ENCODE results near the gene ZBTB20. TPM values are rescaled to one million over a fixed set of nuclear protein-coding genes. Genes with fewer than 3 reads are reported as not detected.

The ZBTB20 gene
- total RNA-seq, 4 donors from 2014 or later, result 4.1 to 41.8 (median 11.6) TPM

DNA sequence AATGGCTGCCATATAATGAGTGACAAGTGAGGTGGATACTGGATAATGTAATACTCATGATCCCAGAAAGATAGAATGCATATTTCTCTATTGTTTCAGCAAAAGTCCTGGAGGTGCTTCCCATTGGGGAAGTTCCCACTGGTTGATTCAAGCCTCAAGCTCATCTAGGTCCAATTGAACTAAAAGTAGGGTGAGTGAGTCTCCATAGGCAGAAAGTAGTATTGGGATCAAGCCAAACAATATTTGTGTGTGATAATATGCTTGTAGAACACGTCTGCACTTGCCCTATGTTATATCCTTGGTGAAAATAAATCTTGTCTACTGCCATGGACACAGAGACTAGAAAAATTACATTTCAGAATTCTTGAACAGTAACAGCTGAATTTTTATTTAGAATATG is 14.8 kb upstream of the ZBTB20 start:
- Histone ChIP-seq H3K9me3 (no peaks in the 10 kb centered on the region), H3K4me3 (no peak overlapping the region), H3K27me3 (no peaks in the 10 kb centered on the region), H3K4me1 (no peaks in the 10 kb centered on the region), H3K36me3 (no peaks in the 10 kb centered on the region), H3K27ac (no peak overlapping the region)
- no peak for DNase-seq
- intact Hi-C loops (cut with DNase I), result no loop called here
- TF ChIP-seq POLR2A (IDR thresholded peaks at IDR 0.05) (no peak), CTCF (IDR thresholded peaks at IDR 0.05) (no peak)
- 35 to 53% methylated on average over 1 of the region's 1 CpG for WGBS, 2 donors

GRCh38 chr3:115161168-115161834 is 14.2 kb upstream of the ZBTB20 start:
- Histone ChIP-seq H3K4me3 (no peak overlapping the region), H3K27ac (no peak overlapping the region), H3K9me3 (no peaks in the 10 kb centered on the region), H3K4me1 (no peaks in the 10 kb centered on the region), H3K36me3 (no peaks in the 10 kb centered on the region), H3K27me3 (no peaks in the 10 kb centered on the region)
- no peak for DNase-seq
- WGBS, 2 donors, result 96 to 97% methylated on average over 4 of the region's 4 CpGs
- intact Hi-C loops (cut with DNase I), result no loop called here
- TF ChIP-seq POLR2A (IDR thresholded peaks at IDR 0.05) (no peak), CTCF (IDR thresholded peaks at IDR 0.05) (no peak)

DNA sequence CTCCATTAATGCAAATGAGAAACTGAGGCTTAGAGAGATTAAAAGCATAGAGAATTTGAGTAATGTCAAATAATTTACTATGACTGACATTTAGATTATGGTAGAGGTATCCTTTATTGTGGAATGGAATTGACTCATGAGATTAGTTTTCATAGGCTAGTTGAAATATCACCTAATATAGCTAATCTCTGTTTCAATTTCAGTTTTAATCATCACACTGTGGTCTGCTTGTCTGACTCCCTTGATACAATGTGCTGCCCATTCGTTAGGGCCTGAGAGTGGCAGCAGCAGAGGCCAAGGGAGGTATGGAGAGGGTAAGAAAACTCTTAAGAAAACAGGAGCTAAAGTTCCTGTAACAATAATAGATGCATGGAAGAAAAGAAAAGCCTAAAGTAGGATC is 13.2 kb upstream of the ZBTB20 start:
- intact Hi-C loops (cut with DNase I), result no loop called here
- Histone ChIP-seq H3K4me1 (no peaks in the 10 kb centered on the region), H3K27ac (no peak overlapping the region), H3K27me3 (no peaks in the 10 kb centered on the region), H3K9me3 (no peaks in the 10 kb centered on the region), H3K4me3 (no peak overlapping the region), H3K36me3 (no peaks in the 10 kb centered on the region)
- 71 to 76% methylated on average over 1 of the region's 1 CpG for WGBS, 2 donors
- no peak for DNase-seq
- no peak for TF ChIP-seq CTCF (IDR thresholded peaks at IDR 0.05)
- no peak for TF ChIP-seq POLR2A (IDR thresholded peaks at IDR 0.05)

DNA sequence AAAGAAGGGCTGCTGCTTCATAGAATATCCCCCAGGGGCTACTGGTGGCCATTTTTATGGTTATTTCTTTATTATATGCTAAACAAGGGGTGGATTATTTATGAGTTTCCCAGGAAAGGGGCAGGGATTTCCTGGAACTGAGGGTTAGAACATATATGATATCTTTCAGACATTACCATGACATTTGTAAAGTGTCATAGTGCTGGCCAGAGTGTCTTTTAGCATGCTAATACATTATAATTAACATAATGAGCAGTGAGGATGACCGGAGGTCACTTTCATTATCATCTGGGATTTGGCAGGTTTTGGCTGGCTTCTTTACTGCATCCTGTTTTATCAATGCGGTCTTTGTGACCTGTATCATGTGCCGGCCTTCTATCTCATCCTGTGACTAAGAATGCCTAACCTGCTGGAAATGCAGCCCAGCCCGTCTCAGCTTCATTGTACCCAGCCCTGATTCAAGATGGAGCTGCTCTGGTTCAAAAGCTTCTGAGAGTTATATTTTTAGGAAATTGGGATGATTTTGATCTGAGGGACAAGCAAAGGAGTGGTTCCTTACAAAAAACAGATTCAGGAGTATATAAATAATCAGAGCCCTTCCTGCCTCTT is 9.1 kb upstream of the ZBTB20 start:
- no peak overlapping the region for H3K27ac ChIP-seq
- H3K4me1 ChIP-seq, result no peaks in the 10 kb centered on the region
- H3K36me3 ChIP-seq, result no peaks in the 10 kb centered on the region
- no peak overlapping the region for H3K4me3 ChIP-seq
- H3K27me3 ChIP-seq, result no peaks in the 10 kb centered on the region
- no peak for DNase-seq
- no peaks in the 10 kb centered on the region for H3K9me3 ChIP-seq
- 67 to 83% methylated on average over 4 of the region's 4 CpGs for WGBS, 2 donors
- intact Hi-C loops (cut with DNase I), result no loop called here
- no peak for TF ChIP-seq CTCF (IDR thresholded peaks at IDR 0.05)
- no peak for TF ChIP-seq POLR2A (IDR thresholded peaks at IDR 0.05)

DNA sequence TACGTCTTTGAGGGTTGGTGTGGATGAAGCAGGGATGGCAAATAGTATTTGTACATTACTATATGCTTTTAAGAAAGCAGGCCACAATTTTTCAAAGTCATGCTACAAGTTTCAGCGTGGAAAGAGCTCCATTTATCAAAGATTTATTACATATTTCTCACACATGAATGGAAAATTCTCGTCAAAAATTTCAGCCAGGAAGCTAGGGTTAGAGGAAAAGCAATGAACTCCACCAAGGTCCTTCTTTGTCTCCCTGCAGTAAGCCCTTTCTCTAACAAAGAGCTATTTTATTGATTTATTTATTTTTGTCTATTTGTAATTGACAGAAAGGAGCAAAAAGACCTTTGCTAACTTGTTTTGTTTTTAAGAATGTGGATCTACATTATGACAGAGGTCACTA is 7.5 kb upstream of the ZBTB20 start:
- 56 to 59% methylated on average over 3 of the region's 3 CpGs for WGBS, 2 donors

More for the DNA sequence above, 7.5 kb upstream of the ZBTB20 start:
- DNase-seq, result no peak
- no peaks in the 10 kb centered on the region for H3K27me3 ChIP-seq
- TF ChIP-seq CTCF (IDR thresholded peaks at IDR 0.05) (no peak), POLR2A (IDR thresholded peaks at IDR 0.05) (no peak)
- intact Hi-C loops (cut with DNase I), result no loop called here
- H3K4me3 ChIP-seq, result no peak overlapping the region
- H3K9me3 ChIP-seq, result no peaks in the 10 kb centered on the region
- H3K4me1 ChIP-seq, result no peaks in the 10 kb centered on the region
- H3K36me3 ChIP-seq, result no peaks in the 10 kb centered on the region
- no peak overlapping the region for H3K27ac ChIP-seq
